NCI-H2081 (cell line): ENCODE data around the gene MAP2K2.
"Not testable (repeated sequence)": the region's sequence is repeated elsewhere in the genome, so short reads cannot be mapped to it uniquely, and the experiment has no call there.

ENCODE experiments used
- DNase-seq, 2 experiments: peaks; one replicate each; lab custom pipeline; 2025; lab: John Stamatoyannopoulos, UW

The MAP2K2 gene

GRCh38 chr19:4130744-4131438 is 7.0 kb upstream of the MAP2K2 start:
- DNase-seq = no peak

- not testable (repeated sequence) for DNase-seq
These were observed 5.1 kb upstream of the MAP2K2 start for GRCh38 chr19:4129050-4129449.

GRCh38 chr19:4127322-4127721 is 3.4 kb upstream of the MAP2K2 start:
- not testable (repeated sequence) for DNase-seq

- no peak for DNase-seq
These were observed 716 bp upstream of the MAP2K2 start for GRCh38 chr19:4124638-4125037.

- DNase-seq = no peak
These were observed 1.4 kb downstream of the MAP2K2 start for GRCh38 chr19:4122480-4122879.

- DNase-seq = no peak
These were observed 2.1 kb downstream of the MAP2K2 start for GRCh38 chr19:4121815-4122214.

- no peak for DNase-seq
These were observed 2.7 kb downstream of the MAP2K2 start for GRCh38 chr19:4121273-4121612.

GRCh38 chr19:4120559-4121272 is 3.2 kb downstream of the MAP2K2 start:
- DNase-seq = no peak

GRCh38 chr19:4119763-4120162 is 4.2 kb downstream of the MAP2K2 start:
- DNase-seq = no peak

GRCh38 chr19:4115818-4116385 is 8.0 kb downstream of the MAP2K2 start:
- DNase-seq = no peak

- no peak for DNase-seq
These were observed 8.7 kb downstream of the MAP2K2 start for GRCh38 chr19:4115050-4115817.

- DNase-seq = no peak
These were observed 9.7 kb downstream of the MAP2K2 start for GRCh38 chr19:4114181-4114580.

GRCh38 chr19:4113398-4114088 is 10.4 kb downstream of the MAP2K2 start:
- no peak for DNase-seq

GRCh38 chr19:4112367-4112766 is 11.6 kb downstream of the MAP2K2 start:
- DNase-seq = no peak

- DNase-seq = no peak
These were observed 14.3 kb downstream of the MAP2K2 start for GRCh38 chr19:4109626-4109945.

- no peak for DNase-seq
These were observed 14.9 kb downstream of the MAP2K2 start for GRCh38 chr19:4108767-4109625.

GRCh38 chr19:4103080-4103433 is 20.9 kb downstream of the MAP2K2 start:
- no peak for DNase-seq

GRCh38 chr19:4102339-4103079 is 21.4 kb downstream of the MAP2K2 start:
- no peak for DNase-seq

GRCh38 chr19:4101496-4101770 is 22.5 kb downstream of the MAP2K2 start:
- DNase-seq = no peak

GRCh38 chr19:4100647-4101495 is 23.1 kb downstream of the MAP2K2 start:
- DNase-seq = no peak
